Activated CD8-positive, alpha-beta memory T cell treated with anti-CD3 and anti-CD28 coated beads, Interleukin-2, amount 10 ng/mL, durations not matched to agents 7 days and 5 days (primary cell): ENCODE data around the gene SERBP1. TPM values are rescaled to one million over a fixed set of nuclear protein-coding genes. Genes with fewer than 3 reads are reported as not detected.
A peak's percentile ranks its signal among the peaks of the same experiment; 100 is the strongest.

Experiments
- ATAC-seq: fragments of 150-1000 bp; cut with Tn5 transposase; one replicate; pipeline ENCODE4 v1.10.0; 2021; ENCODE audit warnings: moderate library complexity
- CTCF ChIA-PET: fragments of 350-600 bp; sonication (Branson Sonifier 250); formaldehyde crosslinking; loops from one replicate; lab custom pipeline; 2021; ENCODE audit warnings: antibody characterized with exemption; lab: Charles Lee
- DNase-seq: peaks from one replicate; pipeline ENCODE4 v3.0.0-alpha.2; 2020
- H3K27ac Mint-ChIP-seq: one replicate; pipeline ENCODE4 v1.8.0; 2021; ENCODE audit warnings: mild to moderate bottlenecking, mixed read lengths
- H3K27me3 Mint-ChIP-seq: one replicate; pipeline ENCODE4 v1.8.0; 2021; ENCODE audit warnings: mixed read lengths
- H3K36me3 Mint-ChIP-seq: one replicate; pipeline ENCODE4 v1.8.0; 2021; ENCODE audit warnings: mild to moderate bottlenecking, mixed read lengths
- H3K4me1 Mint-ChIP-seq: one replicate; pipeline ENCODE4 v1.8.0; 2021; ENCODE audit warnings: mixed read lengths
- H3K4me3 Mint-ChIP-seq: one replicate; pipeline ENCODE4 v1.8.0; 2021; ENCODE audit warnings: mild to moderate bottlenecking, moderate library complexity, mixed read lengths
- H3K9me3 Mint-ChIP-seq: one replicate; pipeline ENCODE4 v1.8.0; 2022; ENCODE audit warnings: low read depth, mixed read lengths
- total RNA-seq, 2 experiments: library from RNA; stranded (reverse); gene quantifications; one replicate each; pipeline ENCODE4 v1.2.3, GENCODE V29; 2021

SERBP1 gene
- total RNA-seq, 2 experiments from 2014 or later = 250 to 347 TPM

DNA sequence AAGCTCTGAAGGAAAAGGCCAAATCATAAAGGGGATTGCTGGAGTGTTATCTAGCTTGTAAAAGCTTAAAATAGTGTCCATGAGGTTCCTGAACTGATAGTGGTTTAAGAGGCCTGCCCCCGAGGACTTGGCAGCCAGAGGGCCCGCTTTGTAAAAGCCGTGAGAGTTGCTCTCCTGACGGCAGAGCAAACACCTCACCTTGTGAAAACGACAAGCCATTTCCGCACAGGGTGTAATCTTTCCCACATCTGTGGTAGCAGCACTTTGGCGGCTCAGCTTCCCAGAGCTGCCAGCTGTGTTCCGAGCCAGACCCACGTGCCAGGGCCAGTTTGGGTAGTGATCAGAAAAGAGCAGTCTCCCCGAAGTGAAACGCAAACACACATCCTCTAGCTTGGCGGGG lies 37.0 kb downstream of the SERBP1 start:
- DNase-seq (no peak), ATAC-seq (no peak)
- CTCF ChIA-PET = interaction anchor here (1.1 kb wide), 1 partner anchor 46 kb away, joined by 3 read pairs; no protein-coding TSS in a partner anchor
- Mint-ChIP-seq H3K27me3 (no peaks in the 10 kb centered on the region), H3K36me3 (peaks cover 45% of the 10 kb centered on the region), H3K4me3 (no peak overlapping the region), H3K4me1 (no peaks in the 10 kb centered on the region), H3K9me3 (no peaks in the 10 kb centered on the region), H3K27ac (no peak overlapping the region)

DNA sequence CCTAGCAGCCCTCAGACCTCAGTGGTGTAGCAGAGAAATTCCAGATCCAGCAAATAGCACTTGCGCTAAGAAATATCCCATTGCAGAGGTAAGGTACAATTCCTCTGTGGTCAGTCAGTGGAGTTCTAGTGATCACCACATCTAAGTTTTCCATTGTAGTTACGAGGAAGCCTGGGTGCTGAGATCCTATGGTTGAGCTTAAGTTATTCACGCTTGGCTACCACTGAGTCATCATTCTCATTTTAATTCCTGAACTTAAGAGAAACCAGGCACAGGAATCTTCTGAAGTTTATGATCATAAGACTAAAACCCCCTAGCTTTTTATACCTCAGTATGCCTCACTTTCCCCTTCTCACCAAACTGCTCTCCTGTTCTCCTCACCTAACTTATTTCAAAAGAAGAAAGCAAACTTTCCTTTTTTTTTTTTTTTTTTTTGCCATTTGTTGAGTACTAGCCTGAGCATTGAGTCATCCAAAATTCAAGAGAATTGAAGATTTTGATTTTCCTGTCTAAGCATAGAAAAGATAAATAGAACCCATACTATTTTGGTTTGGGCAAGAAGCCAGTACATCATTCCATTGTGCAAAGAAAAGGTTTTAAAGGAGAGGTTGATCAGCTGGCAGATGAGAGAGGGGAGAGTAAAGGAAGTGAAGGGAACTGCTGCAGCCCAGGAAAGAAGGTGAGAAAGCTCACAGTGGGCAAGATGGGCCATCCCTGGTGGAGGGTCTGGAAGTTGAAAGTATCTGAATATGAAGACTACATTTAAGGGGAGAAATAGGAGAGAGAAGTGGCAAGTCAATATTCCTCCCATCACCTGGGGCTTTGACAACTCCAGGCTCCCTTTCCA lies 39.9 kb downstream of the SERBP1 start:
- CTCF ChIA-PET = interaction anchor here (1.2 kb wide), 1 partner anchor 181 kb away, joined by 3 read pairs; no protein-coding TSS in a partner anchor
- Mint-ChIP-seq H3K36me3 (peaks cover 43% of the 10 kb centered on the region), H3K4me1 (no peaks in the 10 kb centered on the region), H3K4me3 (no peak overlapping the region), H3K27ac (no peak overlapping the region), H3K27me3 (no peaks in the 10 kb centered on the region), H3K9me3 (no peaks in the 10 kb centered on the region)
- ATAC-seq (no peak), DNase-seq (no peak)

DNA sequence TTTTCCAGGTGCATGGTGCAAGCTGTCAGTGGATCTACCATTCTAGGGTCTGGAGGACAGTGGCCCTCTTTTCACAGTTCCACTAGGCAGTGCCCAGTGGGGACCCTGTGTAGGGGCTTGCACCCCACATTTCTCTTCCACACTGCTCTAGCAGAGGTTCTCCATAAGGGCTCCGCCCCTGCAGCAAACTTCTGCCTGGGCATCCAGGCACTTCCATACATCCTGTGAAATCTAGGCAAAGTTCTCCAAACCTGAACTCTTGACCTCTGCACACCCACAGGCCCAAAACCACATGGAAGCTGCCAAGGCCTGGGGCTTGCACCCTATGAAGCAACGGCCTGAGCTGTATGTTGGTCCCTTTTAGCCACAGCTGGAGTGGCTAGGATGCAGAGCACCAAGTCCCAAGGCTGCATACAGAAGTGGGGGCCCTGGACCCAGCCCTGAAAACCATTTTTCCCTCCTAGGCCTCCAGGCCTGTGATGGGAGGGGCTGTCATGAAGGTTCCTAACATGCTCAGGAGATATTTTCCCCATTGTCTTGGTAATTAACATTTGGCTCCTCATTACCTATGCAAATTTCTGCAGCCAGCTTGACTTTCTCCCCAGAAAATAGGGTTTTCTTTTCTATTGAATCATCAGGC lies 46.1 kb downstream of the SERBP1 start:
- Mint-ChIP-seq H3K27me3 (no peaks in the 10 kb centered on the region), H3K4me1 (no peaks in the 10 kb centered on the region), H3K36me3 (peaks cover 73% of the 10 kb centered on the region), H3K27ac (no peak overlapping the region), H3K4me3 (no peak overlapping the region), H3K9me3 (peaks cover 21% of the 10 kb centered on the region)
- no peak for ATAC-seq
- CTCF ChIA-PET = no interaction called here
- DNase-seq = no peak

DNA sequence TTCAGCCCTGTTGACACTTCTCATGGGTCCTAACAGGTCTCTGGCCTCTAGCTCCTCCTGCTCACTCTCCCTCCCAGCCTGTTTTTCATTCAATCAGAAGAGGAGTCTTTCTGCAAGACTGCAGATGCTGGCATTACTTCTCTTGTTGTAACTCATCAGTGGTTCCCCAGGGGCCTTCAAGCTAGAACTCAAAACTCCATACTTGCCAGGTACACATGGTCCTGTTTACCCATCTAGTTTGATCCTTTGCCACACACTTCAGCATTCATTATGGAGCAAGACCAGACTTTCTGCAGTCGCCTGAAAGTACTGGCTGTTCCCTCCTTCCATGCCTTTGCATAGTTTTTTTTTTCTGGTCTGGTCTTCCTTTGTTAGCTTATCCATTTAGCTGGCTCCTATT lies 47.9 kb downstream of the SERBP1 start:
- CTCF ChIA-PET = no interaction called here
- H3K36me3 Mint-ChIP-seq = peaks cover 76% of the 10 kb centered on the region

DNA sequence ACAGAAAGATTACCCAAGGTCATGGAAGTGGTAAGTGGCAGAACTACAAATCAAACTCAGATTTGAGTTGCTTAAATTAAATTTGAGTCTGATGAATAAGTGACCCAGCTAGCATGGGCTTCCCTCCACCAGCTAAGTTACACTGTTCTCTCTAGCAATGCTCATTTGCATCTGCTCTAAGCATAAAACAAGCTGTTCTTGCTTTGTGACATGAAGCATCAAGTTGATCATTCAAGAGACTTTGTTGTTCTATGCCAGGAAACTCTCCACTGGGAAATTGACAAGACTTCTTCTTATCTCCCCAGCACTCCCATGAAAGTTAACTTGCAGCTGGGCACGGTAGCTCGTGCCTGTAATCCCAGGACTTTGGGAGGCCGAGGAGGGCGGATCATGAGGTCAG lies 49.0 kb downstream of the SERBP1 start:
- no peak for DNase-seq
- Mint-ChIP-seq H3K4me1 (peaks cover 1% of the 10 kb centered on the region), H3K27me3 (no peaks in the 10 kb centered on the region), H3K36me3 (peaks cover 80% of the 10 kb centered on the region), H3K9me3 (peaks cover 21% of the 10 kb centered on the region), H3K4me3 (no peak overlapping the region), H3K27ac (no peak overlapping the region)
- no peak for ATAC-seq
- CTCF ChIA-PET = no interaction called here

More for the DNA sequence above, 47.9 kb downstream of the SERBP1 start:
- no peak overlapping the region for H3K27ac Mint-ChIP-seq
- DNase-seq = no peak
- H3K27me3 Mint-ChIP-seq = no peaks in the 10 kb centered on the region
- H3K4me3 Mint-ChIP-seq = no peak overlapping the region
- peaks cover 21% of the 10 kb centered on the region for H3K9me3 Mint-ChIP-seq
- no peaks in the 10 kb centered on the region for H3K4me1 Mint-ChIP-seq
- ATAC-seq = no peak

DNA sequence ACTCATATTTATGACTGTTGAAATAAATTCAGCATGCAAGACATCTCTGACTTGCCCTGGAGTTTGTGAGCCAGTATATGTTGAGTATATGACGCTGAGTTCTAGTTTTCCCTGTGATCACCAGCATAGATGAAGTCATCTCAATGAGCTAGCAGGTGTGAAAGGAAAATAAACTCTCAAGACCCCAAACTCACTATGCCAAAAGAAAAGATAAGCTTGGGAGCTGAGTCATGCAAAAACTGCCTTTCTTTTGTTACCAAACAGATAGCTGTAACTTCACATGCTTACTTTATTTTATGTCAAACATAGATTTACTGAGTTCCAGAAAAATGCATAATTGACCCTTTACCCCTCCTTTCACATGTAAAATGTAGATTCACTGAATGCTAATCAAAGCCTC lies 52.9 kb downstream of the SERBP1 start:
- Mint-ChIP-seq H3K4me1 (peaks cover 1% of the 10 kb centered on the region), H3K27ac (no peak overlapping the region), H3K4me3 (no peak overlapping the region), H3K9me3 (peaks cover 2% of the 10 kb centered on the region), H3K36me3 (peaks cover 60% of the 10 kb centered on the region), H3K27me3 (no peaks in the 10 kb centered on the region)
- DNase-seq (no peak), ATAC-seq (no peak)
- CTCF ChIA-PET = no interaction called here

DNA sequence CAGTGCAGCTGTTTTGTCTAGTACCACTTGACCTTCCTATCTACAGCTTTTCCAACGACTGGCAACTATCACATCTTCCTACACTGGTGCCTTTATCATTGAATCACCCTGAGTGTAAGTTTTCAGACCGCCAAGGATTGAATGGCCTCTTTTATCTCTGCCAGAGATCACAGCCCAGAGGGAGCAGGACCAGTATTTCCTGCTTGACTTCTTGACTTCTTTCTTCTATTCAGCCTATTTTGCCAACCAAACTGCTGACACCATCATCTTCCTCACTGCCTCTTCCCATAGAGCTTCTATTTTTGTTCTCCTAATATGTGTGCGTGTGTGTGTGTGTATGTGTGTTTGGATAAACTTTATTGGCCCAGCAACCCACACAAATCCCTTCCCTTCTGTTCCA lies 53.8 kb downstream of the SERBP1 start:
- H3K9me3 Mint-ChIP-seq = peaks cover 2% of the 10 kb centered on the region
- H3K27ac Mint-ChIP-seq = no peak overlapping the region
- peaks cover 62% of the 10 kb centered on the region for H3K36me3 Mint-ChIP-seq
- DNase-seq (no peak), ATAC-seq (no peak)
- H3K27me3 Mint-ChIP-seq = no peaks in the 10 kb centered on the region
- peaks cover 1% of the 10 kb centered on the region for H3K4me1 Mint-ChIP-seq
- H3K4me3 Mint-ChIP-seq = no peak overlapping the region
- CTCF ChIA-PET = no interaction called here

DNA sequence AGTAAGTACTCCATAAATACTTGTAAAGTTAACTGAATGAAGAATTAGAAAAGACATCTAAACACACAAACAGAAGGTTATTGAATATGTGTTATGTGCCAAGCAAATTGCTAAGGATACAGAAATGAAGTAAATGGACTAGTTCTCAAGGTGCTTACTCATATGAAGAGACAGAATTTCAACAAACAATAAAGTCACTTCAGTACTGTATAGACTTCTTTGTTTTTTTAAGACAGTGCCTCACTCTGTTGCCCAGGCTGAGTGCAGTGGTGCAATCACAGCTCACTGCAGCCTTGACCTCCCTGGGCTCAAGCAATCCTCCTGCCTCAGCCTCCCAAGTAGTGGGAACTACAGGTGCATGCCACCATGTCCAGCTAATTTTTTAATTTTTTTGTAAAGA lies 57.3 kb downstream of the SERBP1 start:
- CTCF ChIA-PET = interaction anchor here (1.3 kb wide), 1 partner anchor 159 kb away, joined by 3 read pairs; no protein-coding TSS in a partner anchor
- Mint-ChIP-seq H3K9me3 (no peaks in the 10 kb centered on the region), H3K27ac (no peak overlapping the region), H3K4me1 (peaks cover 1% of the 10 kb centered on the region), H3K27me3 (no peaks in the 10 kb centered on the region), H3K4me3 (no peak overlapping the region), H3K36me3 (peaks cover 44% of the 10 kb centered on the region)
- ATAC-seq (peak; percentile 20), DNase-seq (no peak)

DNA sequence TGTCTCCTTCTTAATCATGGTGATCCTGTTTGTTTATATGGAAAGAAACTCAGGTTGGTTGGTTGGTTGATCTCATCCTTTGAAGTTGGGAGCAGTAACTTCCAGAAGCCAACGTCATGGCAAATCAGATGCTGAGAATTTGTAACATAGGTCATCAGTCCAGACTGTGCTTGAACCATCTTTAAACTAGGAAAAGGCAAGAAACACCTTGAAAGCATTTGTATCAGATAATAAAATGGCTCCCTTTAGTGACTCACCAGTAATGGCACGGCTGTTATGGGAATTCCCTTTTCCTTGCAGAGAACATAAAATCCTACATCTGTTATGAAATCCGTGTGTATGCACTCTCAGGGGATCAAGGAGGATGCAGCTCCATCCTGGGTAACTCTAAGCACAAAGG lies 58.1 kb downstream of the SERBP1 start:
- no peaks in the 10 kb centered on the region for H3K9me3 Mint-ChIP-seq
- CTCF ChIA-PET = interaction anchor here (1.3 kb wide), 1 partner anchor 138 kb away, joined by 5 read pairs; no protein-coding TSS in a partner anchor
- H3K4me1 Mint-ChIP-seq = peaks cover 1% of the 10 kb centered on the region
- no peak overlapping the region for H3K27ac Mint-ChIP-seq
- H3K4me3 Mint-ChIP-seq = no peak overlapping the region
- ATAC-seq = no peak
- no peak for DNase-seq
- H3K36me3 Mint-ChIP-seq = peaks cover 38% of the 10 kb centered on the region
- H3K27me3 Mint-ChIP-seq = no peaks in the 10 kb centered on the region

DNA sequence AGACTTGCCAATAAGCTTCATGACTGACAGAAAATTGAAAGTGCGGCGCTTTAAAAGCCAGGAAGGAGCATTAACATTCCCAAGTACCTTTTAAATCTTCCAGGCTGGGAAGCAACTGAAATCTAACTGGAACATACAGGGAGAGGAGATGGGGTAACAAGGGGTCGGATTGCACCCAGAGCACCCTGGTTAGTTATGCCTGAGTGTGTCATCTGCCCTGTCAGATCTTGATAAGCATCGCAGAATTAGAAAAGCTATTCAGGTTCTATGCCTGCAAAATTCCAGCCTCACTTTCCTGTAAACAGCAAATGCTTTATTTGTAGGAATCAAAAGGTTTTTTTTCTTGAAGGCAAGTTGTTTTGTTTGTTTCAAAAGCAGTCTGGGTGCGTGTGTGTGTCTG lies 58.5 kb downstream of the SERBP1 start:
- CTCF ChIA-PET = interaction anchor here (1.3 kb wide), 1 partner anchor 138 kb away, joined by 5 read pairs; no protein-coding TSS in a partner anchor
- H3K4me3 Mint-ChIP-seq = no peak overlapping the region
- H3K4me1 Mint-ChIP-seq = peaks cover 1% of the 10 kb centered on the region
- H3K9me3 Mint-ChIP-seq = no peaks in the 10 kb centered on the region
- no peak for DNase-seq
- H3K27me3 Mint-ChIP-seq = no peaks in the 10 kb centered on the region
- no peak for ATAC-seq
- H3K27ac Mint-ChIP-seq = no peak overlapping the region
- H3K36me3 Mint-ChIP-seq = peaks cover 35% of the 10 kb centered on the region

DNA sequence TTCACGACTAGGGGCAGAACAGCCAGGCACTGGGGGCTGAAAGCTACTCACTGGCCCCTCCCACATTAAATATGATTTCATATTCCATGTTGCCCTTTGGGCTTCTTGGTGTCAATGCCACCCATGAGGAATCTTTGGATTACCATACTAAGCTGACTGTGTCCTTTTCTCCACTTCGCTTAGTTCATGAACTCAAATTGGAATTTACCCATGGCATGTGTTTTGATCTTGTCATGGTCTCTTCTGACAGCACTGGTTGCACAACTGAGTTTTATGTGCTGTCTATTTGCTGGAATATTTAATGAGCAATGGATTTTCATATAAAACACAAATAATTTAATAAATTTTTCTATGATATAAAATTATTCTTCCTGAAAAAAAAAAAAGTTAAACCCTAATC lies 59.2 kb downstream of the SERBP1 start:
- H3K27ac Mint-ChIP-seq = no peak overlapping the region
- DNase-seq (no peak), ATAC-seq (no peak)
- CTCF ChIA-PET = interaction anchor here (1.2 to 1.3 kb wide), 2 partner anchors 23 to 137 kb away, joined by 3 to 5 read pairs; no protein-coding TSS in a partner anchor
- peaks cover 29% of the 10 kb centered on the region for H3K36me3 Mint-ChIP-seq
- no peaks in the 10 kb centered on the region for H3K9me3 Mint-ChIP-seq
- no peak overlapping the region for H3K4me3 Mint-ChIP-seq
- no peaks in the 10 kb centered on the region for H3K4me1 Mint-ChIP-seq
- no peaks in the 10 kb centered on the region for H3K27me3 Mint-ChIP-seq

DNA sequence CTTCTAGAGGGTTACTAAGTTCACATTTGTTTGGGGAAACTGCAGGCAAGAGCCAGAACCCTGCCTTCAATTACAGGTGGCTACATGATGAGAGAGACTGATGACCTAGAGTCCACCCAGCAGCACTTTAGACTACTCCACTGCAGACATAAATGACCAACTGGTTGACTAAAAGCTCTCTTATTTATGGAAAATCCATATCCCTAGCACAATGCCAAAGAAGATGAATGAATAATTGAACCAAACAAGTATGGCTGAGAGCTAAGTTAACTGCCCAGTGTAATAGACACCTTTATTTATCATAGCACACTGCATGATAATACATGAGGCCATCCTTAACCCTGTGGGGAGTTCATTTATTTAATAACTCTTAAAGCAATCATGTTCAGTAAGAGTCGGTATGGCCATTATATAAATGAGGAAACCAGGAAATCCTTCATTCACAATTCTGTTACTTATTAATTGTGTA lies 62.1 kb downstream of the SERBP1 start:
- H3K4me3 Mint-ChIP-seq = no peak overlapping the region
- no peaks in the 10 kb centered on the region for H3K9me3 Mint-ChIP-seq
- no peak overlapping the region for H3K27ac Mint-ChIP-seq
- H3K4me1 Mint-ChIP-seq = no peaks in the 10 kb centered on the region
- no peak for ATAC-seq
- H3K27me3 Mint-ChIP-seq = no peaks in the 10 kb centered on the region
- DNase-seq = no peak
- CTCF ChIA-PET = interaction anchor here (0.8 kb wide), 1 partner anchor 28 kb away, joined by 3 read pairs; no protein-coding TSS in a partner anchor
- peaks cover 25% of the 10 kb centered on the region for H3K36me3 Mint-ChIP-seq

DNA sequence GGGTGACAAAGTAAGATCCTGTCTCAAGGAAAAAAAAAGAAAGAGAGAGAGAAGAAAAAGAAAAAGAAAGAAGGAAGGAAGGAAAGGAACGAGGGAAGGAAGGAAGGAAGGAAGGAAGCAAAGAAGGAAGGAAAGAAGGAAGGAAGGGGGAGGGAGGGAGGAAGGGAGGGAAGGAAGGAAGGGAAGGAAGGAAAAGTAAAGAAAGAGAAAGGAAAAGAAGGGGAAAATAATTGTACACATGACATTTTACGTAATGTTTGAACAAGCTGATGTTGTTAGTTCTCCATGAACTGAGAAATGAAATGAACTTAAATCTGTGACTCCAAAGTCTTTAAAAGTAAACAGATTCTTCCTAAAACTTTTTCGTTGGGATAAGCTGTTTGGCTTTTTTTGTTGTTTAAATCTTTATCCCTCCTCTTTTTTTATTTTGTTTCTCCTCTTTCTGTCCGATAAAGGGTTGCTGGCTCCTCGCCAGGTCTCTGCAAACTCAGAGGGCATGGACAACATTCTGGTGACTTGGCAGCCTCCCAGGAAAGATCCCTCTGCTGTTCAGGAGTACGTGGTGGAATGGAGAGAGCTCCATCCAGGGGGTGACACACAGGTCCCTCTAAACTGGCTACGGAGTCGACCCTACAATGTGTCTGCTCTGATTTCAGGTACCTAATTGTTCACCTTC lies 62.7 kb downstream of the SERBP1 start:
- Mint-ChIP-seq H3K9me3 (no peaks in the 10 kb centered on the region), H3K36me3 (peaks cover 24% of the 10 kb centered on the region), H3K27ac (peak overlapping the region; percentile 1), H3K27me3 (no peaks in the 10 kb centered on the region), H3K4me3 (no peak overlapping the region), H3K4me1 (no peaks in the 10 kb centered on the region)
- no peak for ATAC-seq
- CTCF ChIA-PET = no interaction called here
- no peak for DNase-seq
